SK-N-MC (cell line): ENCODE measurements around the gene NXN.
"Not testable (repeated sequence)": the region's sequence is repeated elsewhere in the genome, so short reads cannot be mapped to it uniquely, and the experiment has no call there.

Experiments
- DNase-seq: peaks from one replicate; pipeline ENCODE4 v3.0.0-alpha.2; 2011; ENCODE audit warnings: low read depth, low spot score
- H3K27ac ChIP-seq: fragments of 200-600 bp; sonication (generic); 2 replicates; pipeline ENCODE4 v1.5.1; 2016; ENCODE audit warnings: mixed run types
- H3K36me3 ChIP-seq: fragments of 200-600 bp; sonication (generic); 2 replicates; pipeline ENCODE4 v1.6.1; 2017; ENCODE audit warnings: antibody characterized with exemption, low read length, mixed read lengths; ENCODE audit not compliant: insufficient read depth
- H3K4me3 ChIP-seq: fragments of 200-600 bp; sonication (generic); 2 replicates; pipeline ENCODE4 v1.5.1; 2016
- H3K9ac ChIP-seq: fragments of 200-600 bp; sonication (generic); 2 replicates; pipeline ENCODE4 v1.8.0; 2017; ENCODE audit warnings: mixed run types, mixed read lengths; ENCODE audit not compliant: insufficient read length
- H3K9me3 ChIP-seq: fragments of 200-600 bp; sonication (generic); 2 replicates; pipeline ENCODE4 v1.6.1; 2017; ENCODE audit warnings: low read depth, mild to moderate bottlenecking, antibody characterized with exemption, low read length, moderate library complexity, mixed read lengths
- EZH2 ChIP-seq: fragments of 200-600 bp; sonication (generic); IDR thresholded peaks from one replicate; pipeline ENCODE4 v1.6.1; 2017; ENCODE audit warnings: antibody characterized with exemption
- FOXP2 ChIP-seq: optimal IDR thresholded peaks from 2 replicates; pipeline ENCODE3; 2011; ENCODE audit warnings: mild to moderate bottlenecking, moderate library complexity; ENCODE audit not compliant: insufficient read depth; ENCODE audit errors: extremely low read length, control extremely low read depth
- POLR2AphosphoS5 ChIP-seq: IDR thresholded peaks from 2 replicates; pipeline ENCODE4 v1.6.1; 2012; ENCODE audit warnings: mild to moderate bottlenecking, low read depth, low read length, borderline replicate concordance

Gene NXN

DNA sequence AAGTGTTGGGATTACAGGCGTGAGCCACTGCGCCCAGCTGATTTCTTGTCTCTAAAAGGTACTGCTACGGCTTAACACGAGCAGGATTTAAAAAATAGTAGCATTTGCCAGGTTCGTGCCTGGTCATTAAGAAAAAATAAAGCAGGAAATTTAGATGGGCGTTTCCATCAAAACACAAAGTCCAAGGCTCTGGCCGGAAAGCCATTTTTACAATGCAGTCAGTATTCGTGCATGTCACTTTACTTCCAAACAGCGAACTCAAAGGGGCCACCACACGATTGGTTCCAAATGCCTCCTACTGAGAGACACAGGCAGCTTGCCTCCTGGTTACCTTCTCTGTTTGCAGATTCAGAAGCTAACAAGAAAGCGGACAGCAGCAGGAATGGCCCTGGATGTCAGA lies 131.2 kb downstream of the NXN start:
- Histone ChIP-seq H3K27ac (no peak overlapping the region), H3K9ac (no peak overlapping the region), H3K4me3 (no peak overlapping the region), H3K36me3 (no peaks in the 10 kb centered on the region), H3K9me3 (no peaks in the 10 kb centered on the region)
- DNase-seq = no peak
- TF ChIP-seq FOXP2 (no peak), POLR2AphosphoS5 (no peak), EZH2 (no peak)

GRCh38 chr17:846901-847843 lies 132.4 kb downstream of the NXN start:
- Histone ChIP-seq H3K9ac (peak overlapping the region; percentile 59), H3K9me3 (no peaks in the 10 kb centered on the region), H3K27ac (peak overlapping the region; percentile 49; the same call in 1 of the 2 replicates), H3K4me3 (peak overlapping the region; percentile 81), H3K36me3 (no peaks in the 10 kb centered on the region)
- TF ChIP-seq FOXP2 (no peak), POLR2AphosphoS5 (no peak), EZH2 (no peak)
- no peak for DNase-seq

DNA sequence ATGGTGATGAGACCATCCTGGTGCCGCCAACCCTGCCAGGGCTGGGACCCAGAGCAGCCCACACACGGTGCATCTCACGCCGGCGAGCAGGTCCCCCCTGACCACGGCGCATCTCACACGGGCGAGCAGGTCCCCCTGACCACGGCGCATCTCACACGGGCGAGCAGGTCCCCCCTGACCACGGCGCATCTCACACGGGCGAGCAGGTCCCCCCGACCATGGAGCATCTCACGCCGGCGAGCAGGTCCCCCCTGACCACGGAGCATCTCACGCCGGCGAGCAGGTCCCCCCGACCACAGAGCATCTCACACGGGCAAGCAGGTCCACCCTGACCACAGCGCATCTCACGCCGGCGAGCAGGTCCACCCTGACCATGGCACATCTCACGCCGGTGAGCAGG lies 138.3 kb downstream of the NXN start:
- no peak for DNase-seq
- H3K4me3 ChIP-seq = no peak overlapping the region
- H3K36me3 ChIP-seq = no peaks in the 10 kb centered on the region
- H3K9ac ChIP-seq = no peak overlapping the region
- H3K27ac ChIP-seq = no peak overlapping the region
- TF ChIP-seq POLR2AphosphoS5 (no peak), FOXP2 (no peak), EZH2 (no peak)
- no peaks in the 10 kb centered on the region for H3K9me3 ChIP-seq

GRCh38 chr17:838486-838885 lies 141.1 kb downstream of the NXN start:
- H3K4me3 ChIP-seq = no peak overlapping the region
- DNase-seq = no peak
- no peaks in the 10 kb centered on the region for H3K36me3 ChIP-seq
- no peaks in the 10 kb centered on the region for H3K9me3 ChIP-seq
- no peak overlapping the region for H3K9ac ChIP-seq
- TF ChIP-seq EZH2 (no peak), POLR2AphosphoS5 (no peak), FOXP2 (no peak)
- no peak overlapping the region for H3K27ac ChIP-seq

- no peaks in the 10 kb centered on the region for H3K9me3 ChIP-seq
- H3K36me3 ChIP-seq = no peaks in the 10 kb centered on the region
- DNase-seq = no peak
- no peak overlapping the region for H3K4me3 ChIP-seq
- H3K9ac ChIP-seq = no peak overlapping the region
- no peak overlapping the region for H3K27ac ChIP-seq
- TF ChIP-seq FOXP2 = no peak
- no peak for TF ChIP-seq EZH2
- TF ChIP-seq POLR2AphosphoS5 = no peak
Observed at GRCh38 chr17:836151-836550, 143.4 kb downstream of the NXN start.

DNA sequence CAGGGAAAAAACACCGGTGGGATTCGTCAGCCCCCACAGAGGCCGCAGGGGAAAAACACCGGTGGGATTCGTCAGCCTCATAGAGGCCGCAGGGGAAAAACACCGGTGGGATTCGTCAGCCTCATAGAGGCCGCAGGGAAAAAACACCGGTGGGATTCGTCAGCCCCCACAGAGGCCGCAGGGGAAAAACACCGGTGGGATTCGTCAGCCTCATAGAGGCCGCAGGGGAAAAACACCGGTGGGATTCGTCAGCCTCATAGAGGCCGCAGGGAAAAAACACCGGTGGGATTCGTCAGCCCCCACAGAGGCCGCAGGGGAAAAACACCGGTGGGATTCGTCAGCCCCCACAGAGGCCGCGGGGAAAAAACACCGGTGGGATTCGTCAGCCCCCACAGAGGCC lies 143.9 kb downstream of the NXN start:
- H3K36me3 ChIP-seq, DNase-seq, H3K9ac ChIP-seq, H3K4me3 ChIP-seq, H3K9me3 ChIP-seq, H3K27ac ChIP-seq: not testable (repeated sequence)

DNA sequence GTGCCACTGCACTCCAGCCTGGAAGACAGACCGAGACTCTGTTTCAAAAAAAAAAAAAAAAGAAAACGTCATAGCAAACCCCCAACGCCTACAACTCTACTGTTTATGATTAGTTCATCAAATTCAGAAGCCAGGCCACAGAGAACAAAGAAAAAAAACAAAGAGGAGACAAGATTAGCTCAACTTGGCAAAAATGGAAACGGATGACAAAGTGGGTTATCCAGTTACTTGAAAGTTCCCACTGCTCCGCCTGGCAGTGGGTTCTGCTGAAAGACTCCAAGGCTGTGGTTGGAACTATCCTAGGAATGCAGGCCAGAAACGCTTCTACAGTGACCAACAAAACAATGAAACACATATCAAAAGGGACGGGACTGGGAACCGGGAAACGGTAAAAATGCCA lies 144.3 kb downstream of the NXN start:
- H3K27ac ChIP-seq = no peak overlapping the region
- H3K9me3 ChIP-seq = no peaks in the 10 kb centered on the region
- no peak overlapping the region for H3K9ac ChIP-seq
- no peak for TF ChIP-seq FOXP2
- no peak for TF ChIP-seq EZH2
- TF ChIP-seq POLR2AphosphoS5 = no peak
- no peak for DNase-seq
- H3K4me3 ChIP-seq = no peak overlapping the region
- no peaks in the 10 kb centered on the region for H3K36me3 ChIP-seq

DNA sequence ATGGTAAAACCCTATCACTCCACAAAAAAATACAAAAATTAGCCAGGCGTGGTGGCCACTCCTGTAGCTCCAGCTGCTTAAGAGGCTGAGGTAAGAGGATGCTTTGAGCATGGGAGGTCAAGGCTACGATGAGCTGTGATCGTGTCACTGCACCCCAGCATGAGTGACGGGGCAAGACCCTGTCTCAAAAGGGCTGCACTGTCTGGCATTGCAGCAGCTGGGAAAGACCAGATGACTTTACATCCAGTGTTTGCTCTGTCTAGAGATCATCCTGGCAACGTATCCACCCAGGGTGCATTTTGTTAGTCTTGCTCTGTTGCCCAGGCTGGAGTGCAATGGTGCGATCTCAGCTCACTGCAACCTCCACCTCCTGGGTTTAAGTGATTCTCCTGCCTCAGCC lies 145.4 kb downstream of the NXN start:
- H3K36me3 ChIP-seq = no peaks in the 10 kb centered on the region
- no peak for DNase-seq

GRCh38 chr17:830950-831349 lies 148.6 kb downstream of the NXN start:
- TF ChIP-seq POLR2AphosphoS5 = no peak
- no peak for TF ChIP-seq FOXP2
- no peak for TF ChIP-seq EZH2

More for the DNA sequence above, 145.4 kb downstream of the NXN start:
- TF ChIP-seq FOXP2 (no peak), POLR2AphosphoS5 (no peak), EZH2 (no peak)
- H3K9me3 ChIP-seq = no peaks in the 10 kb centered on the region
- no peak overlapping the region for H3K9ac ChIP-seq
- no peak overlapping the region for H3K4me3 ChIP-seq
- no peak overlapping the region for H3K27ac ChIP-seq

More at GRCh38 chr17:830950-831349, 148.6 kb downstream of the NXN start:
- DNase-seq = no peak
- no peaks in the 10 kb centered on the region for H3K9me3 ChIP-seq
- no peaks in the 10 kb centered on the region for H3K36me3 ChIP-seq
- H3K9ac ChIP-seq = no peak overlapping the region
- no peak overlapping the region for H3K4me3 ChIP-seq
- H3K27ac ChIP-seq = no peak overlapping the region
